ENCODE results near the gene RASA3. TPM values are rescaled to one million over a fixed set of nuclear protein-coding genes. Genes with fewer than 3 reads are reported as not detected.

The RASA3 gene
- total and polyA plus RNA-seq, 2 of the 8 experiments (the other 6 are each of a cell fraction or from before 2014, with no cell fraction given), result 7.5 to 21.9 TPM

DNA sequence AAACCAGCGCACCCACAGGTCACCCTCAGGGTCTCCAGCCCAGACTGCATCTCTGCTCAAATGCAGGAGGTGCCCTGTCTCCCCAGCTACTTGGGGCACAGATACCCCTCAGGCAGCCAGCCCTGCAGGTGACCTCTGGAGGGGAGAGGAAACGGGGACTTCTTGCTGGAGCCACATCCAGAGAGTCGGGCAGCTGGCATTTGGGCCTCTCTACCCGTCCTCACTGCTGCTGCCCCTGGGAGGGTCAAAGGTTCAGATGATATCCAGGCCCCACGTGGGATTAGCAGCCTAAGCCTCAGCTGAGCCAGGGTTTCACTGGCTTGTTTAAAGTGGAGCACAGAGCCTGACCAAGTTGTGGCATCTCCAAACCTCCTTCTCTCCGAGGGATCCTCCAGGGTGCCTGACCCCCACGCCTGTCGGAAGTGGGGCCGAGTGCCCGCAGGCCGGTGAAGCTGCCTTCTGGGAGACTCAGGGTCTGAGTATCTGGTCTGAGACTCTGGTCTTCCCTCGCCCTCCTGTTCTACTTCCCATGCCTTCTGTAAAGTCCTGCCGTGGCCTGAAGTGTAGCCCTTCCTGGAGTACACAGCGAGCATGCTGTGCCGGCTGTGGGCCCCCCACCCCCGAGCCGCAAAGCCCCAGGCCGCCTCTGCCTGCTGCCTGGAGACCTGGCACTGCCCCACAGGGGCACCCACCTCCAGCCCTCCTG lies 2.1 kb downstream of the RASA3 start:
- no peaks in the 10 kb centered on the region for H3K9me3 ChIP-seq (ENCODE audit: insufficient read depth in 2 of 2, low read depth in 1 of 2, low read length in 1 of 2)
- CTCF ChIA-PET (ENCODE audit: partially characterized antibody), result interaction anchor here (1.0 to 1.8 kb wide), 2 partner anchors 12 to 18 kb away, joined by 3 to 7 read pairs; no protein-coding TSS in a partner anchor
- no peak overlapping the region for H2AFZ ChIP-seq (ENCODE audit: low read length)
- H2BK15ac ChIP-seq (ENCODE audit: low read length), result peak overlapping the region; percentile 88; the same call in 1 of the 2 replicates
- no peak overlapping the region for H3K23ac ChIP-seq (ENCODE audit: insufficient read length)
- H3K27ac ChIP-seq (ENCODE audit: low read depth, low read length), result no peak overlapping the region
- peaks cover 12 to 35% (median 25%) of the 10 kb centered on the region in 4 experiments for H3K4me1 ChIP-seq (replicated peaks in 1 of 4; ENCODE audit: control insufficient read depth in 3 of 4, insufficient read depth in 4 of 4, low read length in 3 of 4)
- H4K5ac ChIP-seq (ENCODE audit: insufficient read length, low read depth, low read length), result no peak overlapping the region
- peak overlapping the region; percentile 62 for H4K8ac ChIP-seq (ENCODE audit: extremely low read depth, insufficient read depth, low read length)
- peaks cover 2 to 14% of the 10 kb centered on the region in 2 experiments for H4K20me1 ChIP-seq (replicated peaks in 1 of 2; ENCODE audit: control insufficient read depth in 1 of 2, insufficient read depth in 2 of 2, low read length in 2 of 2)
- peak overlapping the region; percentile 44 for H3K4ac ChIP-seq (replicated peaks; ENCODE audit: insufficient read length, low read depth, low read length)
- H3K79me1 ChIP-seq (ENCODE audit: low read depth, low read length), result peaks cover 14% of the 10 kb centered on the region
- H3K18ac ChIP-seq (ENCODE audit: extremely low read depth, low read length), result peak overlapping the region; percentile 71; the same call in 1 of the 2 replicates
- 0 out of 2 replicates have a peak overlapping the region, but pooled peaks have one; percentile 32 for H2BK5ac ChIP-seq (ENCODE audit: low read depth, low read length)
- FAIRE-seq, result no peak
- DNase-seq (ENCODE audit: low read depth in 1 of 2, low spot score in 2 of 2), result no peak
- H3K23me2 ChIP-seq (ENCODE audit: low read depth, low read length), result peaks cover 20% of the 10 kb centered on the region
- peaks cover 0 to 13% (median 10%) of the 10 kb centered on the region in 4 experiments; a peak in 5 of 7 replicates for H3K27me3 ChIP-seq (replicated peaks in 1 of 4; ENCODE audit: control insufficient read depth in 3 of 4, extremely low read depth in 1 of 4, insufficient read depth in 3 of 4, low read length in 3 of 4)
- POLR2A ChIA-PET (ENCODE audit: partially characterized antibody), result interaction anchor here (1.2 to 1.4 kb wide), 2 partner anchors 9 to 64 kb away, joined by 3 to 5 read pairs; no protein-coding TSS in a partner anchor
- H2BK12ac ChIP-seq (ENCODE audit: low read depth, low read length), result 0 out of 2 replicates have a peak overlapping the region, but pooled peaks have one; percentile 80
- H3K36me3 ChIP-seq (ENCODE audit: control insufficient read depth in 2 of 4, insufficient read depth in 4 of 4, low read length in 3 of 4), result no peaks in the 10 kb centered on the region
- TF ChIP-seq POLR2AphosphoS5 (IDR thresholded peaks at IDR 0.05; ENCODE audit: low read depth, low read length) (no peak), RNF2 (IDR thresholded peaks at IDR 0.05; ENCODE audit: borderline replicate concordance, low read depth, low read length, missing control alignments, poor library complexity, severe bottlenecking) (no peak), HDAC6 (IDR thresholded peaks at IDR 0.05; ENCODE audit: low read depth, low read length) (no peak), KDM4A (IDR thresholded peaks at IDR 0.05; ENCODE audit: low read depth, low read length, severe bottlenecking) (no peak)
- peaks cover 0 to 48% of the 10 kb centered on the region in 2 experiments; a peak in 2 of 4 replicates for H3K79me2 ChIP-seq (ENCODE audit: control insufficient read depth in 1 of 2, insufficient read depth in 2 of 2, low read length in 2 of 2)
- peak overlapping the region in 1 of 4 experiments; percentile 76; a peak in 3 of 8 replicates for H3K4me3 ChIP-seq (ENCODE audit: extremely low read depth in 1 of 4, insufficient read depth in 2 of 4, low read depth in 3 of 4, low read length in 4 of 4)
- no peak overlapping the region for H3K9ac ChIP-seq (replicated peaks in 1 of 4; ENCODE audit: extremely low read depth in 1 of 4, low read depth in 3 of 4, low read length in 3 of 4)
- peak overlapping the region; percentile 34 for H2BK20ac ChIP-seq (ENCODE audit: low read length)
- WGBS, 2 experiments (ENCODE audit: extremely low coverage in 1 of 2, insufficient coverage in 1 of 2, insufficient read length in 1 of 2, insufficient replicate concordance in 2 of 2, low coverage in 1 of 2, low lambda C conversion rate in 2 of 2, missing lambda C conversion rate in 1 of 2), result 80% methylated on average over 11 of the region's 18 CpGs; no CpG with 5 or more reads in 1 of the 2 experiments
- peak overlapping the region; percentile 66 for H2AK5ac ChIP-seq (ENCODE audit: low read depth, low read length)
- no peak overlapping the region for H2BK120ac ChIP-seq (replicated peaks; ENCODE audit: low read depth, low read length)
- H3K4me2 ChIP-seq (ENCODE audit: insufficient read depth in 1 of 2, low read depth in 2 of 2, low read length in 2 of 2), result peak overlapping the region; percentile 96 to 98
- no peak overlapping the region for H3K56ac ChIP-seq (replicated peaks; ENCODE audit: insufficient read length, low read depth, low read length)
- no peak overlapping the region for H4K91ac ChIP-seq (replicated peaks; ENCODE audit: insufficient read length, low read length)
- no peak overlapping the region for H3K14ac ChIP-seq (ENCODE audit: insufficient read length)
